ENCODE measurements around the gene BST1. TPM values are rescaled to one million over a fixed set of nuclear protein-coding genes. Genes with fewer than 3 reads are reported as not detected.

Gene BST1
- total and polyA plus RNA-seq, 2 experiments from 2014 or later, result 24.3 to 32.6 TPM

DNA sequence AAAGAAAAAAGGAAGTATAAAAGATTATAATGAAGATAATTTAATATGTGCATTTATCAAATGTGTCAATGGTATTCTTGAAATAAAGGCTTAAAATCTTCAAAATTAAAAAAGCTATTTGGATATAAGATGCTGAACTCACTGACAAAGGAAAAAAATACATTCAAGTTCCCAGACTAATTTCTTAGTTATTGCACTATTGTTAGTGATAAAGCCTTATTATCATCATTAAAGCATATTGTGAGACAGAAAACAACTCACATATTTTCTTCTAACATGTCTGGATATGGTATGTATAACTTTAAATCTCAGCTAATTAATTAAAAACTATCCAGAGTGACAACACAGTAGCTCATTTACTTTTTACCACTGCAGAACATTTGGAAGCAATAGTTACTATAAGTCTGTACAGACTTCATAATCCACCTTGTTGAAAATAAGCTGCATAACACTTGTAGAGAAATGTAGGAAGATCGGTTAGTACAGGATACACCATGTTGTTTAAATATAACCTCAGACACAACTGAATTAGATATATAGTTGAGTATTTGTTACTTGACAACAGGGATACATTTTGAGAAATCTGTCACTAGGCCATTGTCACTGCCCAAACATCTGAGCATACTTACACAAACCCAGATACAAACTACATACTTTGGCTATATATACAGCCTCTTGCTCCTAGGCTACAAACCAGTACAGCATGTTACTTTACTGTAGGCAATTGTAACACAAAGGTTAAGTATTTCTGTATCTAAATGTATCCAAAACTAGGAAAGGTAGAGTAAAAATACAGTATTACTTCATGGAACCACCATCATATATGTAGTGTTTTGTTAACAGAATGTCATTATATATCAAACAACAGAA lies 34.1 kb upstream of the BST1 start:
- Histone ChIP-seq H3K4me2 (ENCODE audit: unreplicated experiment) (no peak overlapping the region), H3F3A (ENCODE audit: insufficient read depth) (no peaks in the 10 kb centered on the region), H3K27me3 (replicated peaks; ENCODE audit: insufficient read depth) (no peaks in the 10 kb centered on the region), H3K9me2 (ENCODE audit: insufficient read depth) (no peaks in the 10 kb centered on the region), H3K79me2 (ENCODE audit: insufficient read depth) (peaks cover 57% of the 10 kb centered on the region), H3K36me3 (ENCODE audit: low read depth) (peaks cover 8% of the 10 kb centered on the region; the same call in 1 of the 2 replicates), H3K27ac (no peak overlapping the region), H3K9me3 (ENCODE audit: low read depth) (no peaks in the 10 kb centered on the region), H3K4me3 (no peak overlapping the region), H4K20me1 (ENCODE audit: insufficient read depth) (no peaks in the 10 kb centered on the region), H2AFZ (peak overlapping the region; percentile 2; the same call in 1 of the 2 replicates), H3K4me1 (ENCODE audit: insufficient read depth) (peaks cover 15% of the 10 kb centered on the region), H3K9ac (no peak overlapping the region)
- DNase-seq, result no peak
- 44 to 61% methylated on average over 1 of the region's 1 CpG for WGBS, 2 experiments (ENCODE audit: low coverage in 1 of 2, low lambda C conversion rate in 2 of 2, missing lambda C conversion rate in 2 of 2)
- in situ Hi-C loops (cut with MboI), result no loop called here
- TF ChIP-seq EZH2 (IDR thresholded peaks at IDR 0.05; ENCODE audit: insufficient read depth, poor library complexity, severe bottlenecking), result no peak
- no peak for TF ChIP-seq EZH2phosphoT487 (IDR thresholded peaks at IDR 0.05; ENCODE audit: insufficient read depth, low read depth)

DNA sequence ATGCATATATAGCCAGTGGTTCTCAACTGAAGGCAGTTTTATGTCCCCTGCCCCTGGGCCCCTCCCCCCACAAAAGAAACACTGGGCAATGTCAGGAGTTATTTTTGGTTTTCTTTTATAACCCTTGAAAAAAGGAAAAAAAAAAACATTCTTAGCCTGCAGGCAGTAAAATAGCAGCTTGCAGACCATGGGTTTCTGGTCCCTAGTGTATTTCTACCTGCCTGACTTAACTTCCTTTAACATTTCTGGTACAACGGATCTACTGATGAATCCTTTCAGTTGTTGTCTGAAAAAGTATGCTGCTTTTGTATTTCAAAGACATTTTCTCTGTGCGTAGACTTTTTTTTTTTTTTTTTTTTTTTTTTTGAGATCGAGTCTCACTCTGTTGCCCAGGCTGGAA lies 32.3 kb upstream of the BST1 start:
- in situ Hi-C loops (cut with MboI), result no loop called here
- Histone ChIP-seq H3K9me2 (ENCODE audit: insufficient read depth) (no peaks in the 10 kb centered on the region), H3K79me2 (ENCODE audit: insufficient read depth) (peaks cover 74% of the 10 kb centered on the region)

DNA sequence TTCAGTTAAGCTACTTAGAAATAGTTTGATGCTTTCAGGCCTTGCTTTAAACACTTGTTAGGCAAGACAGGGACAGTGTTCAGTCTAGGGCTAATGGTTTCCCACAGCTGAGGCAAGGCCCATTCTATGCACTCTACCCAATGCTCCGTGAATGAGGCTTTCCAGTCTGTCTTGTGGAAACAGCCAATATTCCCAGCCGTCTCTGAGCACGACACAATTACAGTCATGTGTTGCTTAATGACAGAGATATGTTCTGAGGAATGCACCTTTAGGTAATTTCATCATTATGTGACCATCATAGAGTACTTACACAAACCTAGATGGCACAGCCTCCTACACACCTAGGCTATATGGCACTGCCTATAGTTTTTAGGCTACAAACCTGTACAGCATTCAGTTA lies 30.8 kb upstream of the BST1 start:
- no peak for DNase-seq
- peaks cover 6% of the 10 kb centered on the region; the same call in 1 of the 2 replicates for H3K36me3 ChIP-seq (ENCODE audit: low read depth)
- 0 out of 2 replicates have a peak, but pooled peaks cover under 1% of the 10 kb centered on the region for H3K4me1 ChIP-seq (ENCODE audit: insufficient read depth)
- in situ Hi-C loops (cut with MboI), result no loop called here
- H3K27ac ChIP-seq, result no peak overlapping the region
- H2AFZ ChIP-seq, result no peak overlapping the region
- H3F3A ChIP-seq (ENCODE audit: insufficient read depth), result no peaks in the 10 kb centered on the region
- no peaks in the 10 kb centered on the region for H4K20me1 ChIP-seq (ENCODE audit: insufficient read depth)
- no peak overlapping the region for H3K4me2 ChIP-seq (ENCODE audit: unreplicated experiment)
- no peaks in the 10 kb centered on the region for H3K27me3 ChIP-seq (replicated peaks; ENCODE audit: insufficient read depth)
- H3K4me3 ChIP-seq, result no peak overlapping the region
- H3K79me2 ChIP-seq (ENCODE audit: insufficient read depth), result peaks cover 90% of the 10 kb centered on the region
- no peak overlapping the region for H3K9ac ChIP-seq
- TF ChIP-seq EZH2phosphoT487 (IDR thresholded peaks at IDR 0.05; ENCODE audit: insufficient read depth, low read depth), result no peak
- WGBS, 2 experiments (ENCODE audit: low coverage in 1 of 2, low lambda C conversion rate in 2 of 2, missing lambda C conversion rate in 2 of 2), result 95 to 98% methylated on average over 3 of the region's 3 CpGs
- H3K9me3 ChIP-seq (ENCODE audit: low read depth), result no peaks in the 10 kb centered on the region
- no peaks in the 10 kb centered on the region for H3K9me2 ChIP-seq (ENCODE audit: insufficient read depth)

More for the DNA sequence above, 32.3 kb upstream of the BST1 start:
- peaks cover 11% of the 10 kb centered on the region for H3K4me1 ChIP-seq (ENCODE audit: insufficient read depth)
- H3K4me3 ChIP-seq, result no peak overlapping the region
- no peak overlapping the region for H3K9ac ChIP-seq
- WGBS, 2 experiments (ENCODE audit: low coverage in 1 of 2, low lambda C conversion rate in 2 of 2, missing lambda C conversion rate in 2 of 2), result 94 to 96% methylated on average over 2 to 3 of the region's 3 CpGs
- DNase-seq, result no peak
- H3K36me3 ChIP-seq (ENCODE audit: low read depth), result peaks cover 8% of the 10 kb centered on the region; the same call in 1 of the 2 replicates
- H3F3A ChIP-seq (ENCODE audit: insufficient read depth), result no peaks in the 10 kb centered on the region
- H2AFZ ChIP-seq, result no peak overlapping the region
- no peaks in the 10 kb centered on the region for H3K27me3 ChIP-seq (replicated peaks; ENCODE audit: insufficient read depth)
- TF ChIP-seq EZH2phosphoT487 (IDR thresholded peaks at IDR 0.05; ENCODE audit: insufficient read depth, low read depth) (no peak), EZH2 (IDR thresholded peaks at IDR 0.05; ENCODE audit: insufficient read depth, poor library complexity, severe bottlenecking) (no peak)
- H4K20me1 ChIP-seq (ENCODE audit: insufficient read depth), result no peaks in the 10 kb centered on the region
- no peaks in the 10 kb centered on the region for H3K9me3 ChIP-seq (ENCODE audit: low read depth)
- H3K27ac ChIP-seq, result no peak overlapping the region
- no peak overlapping the region for H3K4me2 ChIP-seq (ENCODE audit: unreplicated experiment)

DNA sequence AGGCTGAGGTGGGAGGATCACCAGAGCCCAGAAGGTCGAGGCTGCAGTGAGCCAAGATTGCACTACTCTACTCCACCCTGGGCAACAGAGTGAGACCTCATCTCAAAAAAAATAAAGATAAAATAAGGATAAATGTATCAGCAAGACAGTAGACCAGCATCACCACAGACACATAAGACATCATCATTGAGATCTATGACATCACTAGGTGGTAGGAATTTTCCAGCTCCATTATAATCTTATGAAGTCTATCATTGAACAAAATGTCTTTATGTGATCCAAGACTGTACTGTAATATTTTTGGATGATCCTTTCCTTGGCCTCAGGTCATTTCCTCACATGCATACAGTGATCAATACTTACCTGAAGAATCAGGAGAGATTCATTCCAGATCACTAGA lies 29.5 kb upstream of the BST1 start:
- H3F3A ChIP-seq (ENCODE audit: insufficient read depth), result peaks cover 4% of the 10 kb centered on the region; the same call in 1 of the 2 replicates
- peaks cover 98% of the 10 kb centered on the region for H3K79me2 ChIP-seq (ENCODE audit: insufficient read depth)
- H3K4me3 ChIP-seq, result no peak overlapping the region
- DNase-seq, result no peak
- H3K36me3 ChIP-seq (ENCODE audit: low read depth), result no peaks in the 10 kb centered on the region
- 94 to 100% methylated on average over 1 of the region's 1 CpG for WGBS, 2 experiments (ENCODE audit: low coverage in 1 of 2, low lambda C conversion rate in 2 of 2, missing lambda C conversion rate in 2 of 2)
- H3K9me2 ChIP-seq (ENCODE audit: insufficient read depth), result no peaks in the 10 kb centered on the region
- H4K20me1 ChIP-seq (ENCODE audit: insufficient read depth), result no peaks in the 10 kb centered on the region
- H2AFZ ChIP-seq, result no peak overlapping the region
- no peak overlapping the region for H3K27ac ChIP-seq
- H3K4me2 ChIP-seq (ENCODE audit: unreplicated experiment), result no peak overlapping the region
- peaks cover 13% of the 10 kb centered on the region for H3K4me1 ChIP-seq (ENCODE audit: insufficient read depth)
- no peak overlapping the region for H3K9ac ChIP-seq
- no peaks in the 10 kb centered on the region for H3K9me3 ChIP-seq (ENCODE audit: low read depth)
- in situ Hi-C loops (cut with MboI), result no loop called here
- TF ChIP-seq EZH2phosphoT487 (IDR thresholded peaks at IDR 0.05; ENCODE audit: insufficient read depth, low read depth), result no peak
- TF ChIP-seq EZH2 (IDR thresholded peaks at IDR 0.05; ENCODE audit: insufficient read depth, poor library complexity, severe bottlenecking), result no peak
- H3K27me3 ChIP-seq (replicated peaks; ENCODE audit: insufficient read depth), result no peaks in the 10 kb centered on the region
